GM23338 (cell line): ENCODE measurements around the gene CELF4.

Experiments
- CTCF ChIP-seq, 2 experiments: fragments of 200-600 bp in 1 of 2; sonication (generic) in 1 of 2; conservative IDR thresholded peaks; 2 replicates each; pipeline versions ENCODE4 v1.5.1 to v1.6.1; 2016 to 2017; ENCODE audit warnings: antibody characterized with exemption in 2 of 2, low read depth in 2 of 2, mild to moderate bottlenecking in 2 of 2, moderate library complexity in 1 of 2
- EZH2 ChIP-seq: fragments of 200-600 bp; sonication (generic); IDR thresholded peaks from one replicate; pipeline ENCODE4 v1.8.0; 2017; ENCODE audit warnings: antibody characterized with exemption, mild to moderate bottlenecking, low read depth; ENCODE audit not compliant: unreplicated experiment

- TF ChIP-seq EZH2 (no peak), CTCF (conservative IDR thresholded peaks at IDR 0.05; ENCODE audit: low read depth in 2 of 2) (no peak)
These were observed 300.2 kb downstream of the CELF4 start for GRCh38 chr18:37265382-37265781.
